Hepatocyte (in vitro differentiated cells): ENCODE results near the gene CD58.
"Not testable (repeated sequence)": the region's sequence is repeated elsewhere in the genome, so short reads cannot be mapped to it uniquely, and the experiment has no call there.

ENCODE experiments used
- EZH2 ChIP-seq: fragments of 200-600 bp; sonication (generic); IDR thresholded peaks from 2 replicates; pipeline ENCODE4 v1.6.1; 2016; ENCODE audit warnings: antibody characterized with exemption, mild to moderate bottlenecking, borderline replicate concordance
- EZH2phosphoT487 ChIP-seq: fragments of 200-600 bp; sonication (generic); IDR thresholded peaks from one replicate; pipeline ENCODE4 v1.6.1; 2018; ENCODE audit warnings: antibody characterized with exemption, mild to moderate bottlenecking, low read depth, moderate library complexity; ENCODE audit not compliant: unreplicated experiment, severe bottlenecking
- TF ChIP-seq, protein P1 (sequence below): fragments of 200-600 bp; sonication (generic); IDR thresholded peaks from 2 replicates; pipeline ENCODE4 v1.5.1; 2016; ENCODE audit warnings: antibody characterized with exemption, mild to moderate bottlenecking; ENCODE audit not compliant: poor library complexity

DNA sequence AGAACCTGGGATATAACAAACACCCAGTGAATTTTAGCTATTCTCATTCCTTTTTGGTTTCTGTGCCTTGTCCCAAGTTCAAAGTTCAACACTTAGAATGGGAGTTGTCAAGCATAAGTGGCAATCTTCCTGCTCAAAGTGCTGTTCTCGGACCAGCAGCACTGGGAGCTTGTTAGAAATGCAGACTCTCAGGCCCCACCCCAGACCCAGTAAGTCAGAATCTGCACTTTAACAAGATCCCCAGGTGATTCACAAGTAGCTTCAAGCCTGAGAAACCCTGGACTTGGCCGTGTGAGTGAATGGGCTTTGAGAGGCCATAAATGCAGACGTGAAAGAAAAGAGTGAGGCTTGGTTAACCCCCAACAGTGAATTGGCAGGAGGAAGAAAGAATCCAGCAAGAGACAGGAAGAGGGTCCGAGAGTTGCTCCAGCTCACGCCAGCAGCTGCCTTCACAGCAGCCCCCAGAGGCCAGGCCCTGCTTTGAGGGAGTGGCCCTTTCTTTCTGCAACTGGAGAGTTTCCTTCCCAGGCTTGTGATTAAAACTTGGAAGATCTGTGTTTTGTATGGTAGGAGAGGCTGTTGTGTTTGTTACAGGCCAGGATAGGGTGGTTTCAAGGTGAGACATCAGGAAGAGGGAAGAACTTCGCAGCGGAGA is 21.3 kb upstream of the CD58 start:
- TF ChIP-seq, protein P1, sequence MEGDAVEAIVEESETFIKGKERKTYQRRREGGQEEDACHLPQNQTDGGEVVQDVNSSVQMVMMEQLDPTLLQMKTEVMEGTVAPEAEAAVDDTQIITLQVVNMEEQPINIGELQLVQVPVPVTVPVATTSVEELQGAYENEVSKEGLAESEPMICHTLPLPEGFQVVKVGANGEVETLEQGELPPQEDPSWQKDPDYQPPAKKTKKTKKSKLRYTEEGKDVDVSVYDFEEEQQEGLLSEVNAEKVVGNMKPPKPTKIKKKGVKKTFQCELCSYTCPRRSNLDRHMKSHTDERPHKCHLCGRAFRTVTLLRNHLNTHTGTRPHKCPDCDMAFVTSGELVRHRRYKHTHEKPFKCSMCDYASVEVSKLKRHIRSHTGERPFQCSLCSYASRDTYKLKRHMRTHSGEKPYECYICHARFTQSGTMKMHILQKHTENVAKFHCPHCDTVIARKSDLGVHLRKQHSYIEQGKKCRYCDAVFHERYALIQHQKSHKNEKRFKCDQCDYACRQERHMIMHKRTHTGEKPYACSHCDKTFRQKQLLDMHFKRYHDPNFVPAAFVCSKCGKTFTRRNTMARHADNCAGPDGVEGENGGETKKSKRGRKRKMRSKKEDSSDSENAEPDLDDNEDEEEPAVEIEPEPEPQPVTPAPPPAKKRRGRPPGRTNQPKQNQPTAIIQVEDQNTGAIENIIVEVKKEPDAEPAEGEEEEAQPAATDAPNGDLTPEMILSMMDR, result not testable (repeated sequence)
- not testable (repeated sequence) for TF ChIP-seq EZH2, EZH2phosphoT487
